Fibroblast of lung (primary cell): ENCODE results near the gene KRT33A. TPM values are rescaled to one million over a fixed set of nuclear protein-coding genes. Genes with fewer than 3 reads are reported as not detected.

Experiments used
- DNase-seq, 2 donors: peaks; one replicate each; pipeline versions ENCODE4 v3.0.0 to v3.0.0-alpha.2; 2010; ENCODE audit warnings: low read depth in 2 of 2
- H2AFZ ChIP-seq: 2 replicates; pipeline ENCODE4 v1.5.1; 2012; ENCODE audit warnings: low read length, control low read depth, inconsistent platforms
- H3K27ac ChIP-seq: 2 replicates; pipeline ENCODE4 v1.5.1; 2011; ENCODE audit warnings: low read length, control low read depth; ENCODE audit not compliant: insufficient read depth
- H3K27me3 ChIP-seq: 2 replicates; pipeline ENCODE4 v1.5.1; 2011; ENCODE audit warnings: mild to moderate bottlenecking, low read length; ENCODE audit not compliant: control insufficient read depth, insufficient read depth
- H3K36me3 ChIP-seq: 2 replicates; pipeline ENCODE4 v1.5.1; 2011; ENCODE audit warnings: low read length; ENCODE audit not compliant: control insufficient read depth, insufficient read depth
- H3K4me1 ChIP-seq: 2 replicates; pipeline ENCODE4 v1.5.1; 2011; ENCODE audit warnings: low read length; ENCODE audit not compliant: control insufficient read depth, insufficient read depth; ENCODE audit errors: extremely low read depth
- H3K4me2 ChIP-seq: 2 replicates; pipeline ENCODE4 v1.5.1; 2011; ENCODE audit warnings: low read length, control low read depth; ENCODE audit not compliant: insufficient read depth; ENCODE audit errors: extremely low read depth
- H3K4me3 ChIP-seq, 4 experiments: fragments of 200-600 bp in 1 of 4; sonication (generic) in 1 of 4; replicated peaks in 1 of 4; 2 replicates each; pipeline ENCODE4 v1.5.1; 2011 to 2016; ENCODE audit warnings: low read length in 4 of 4, low read depth in 3 of 4, mild to moderate bottlenecking in 3 of 4, control low read depth in 2 of 4, inconsistent platforms in 1 of 4, mixed read lengths in 1 of 4; ENCODE audit not compliant: insufficient read depth in 1 of 4; ENCODE audit errors: control extremely low read depth in 1 of 4
- H3K79me2 ChIP-seq: 2 replicates; pipeline ENCODE4 v1.5.1; 2012; ENCODE audit warnings: mild to moderate bottlenecking, low read length, inconsistent platforms; ENCODE audit not compliant: control insufficient read depth, insufficient read depth
- H3K9ac ChIP-seq: 2 replicates; pipeline ENCODE4 v1.5.1; 2011; ENCODE audit warnings: mild to moderate bottlenecking, low read length, control low read depth; ENCODE audit not compliant: insufficient read depth
- H3K9me3 ChIP-seq: 2 replicates; pipeline ENCODE4 v1.5.1; 2012; ENCODE audit warnings: low read depth, low read length; ENCODE audit not compliant: control insufficient read depth, insufficient read depth
- H4K20me1 ChIP-seq: 2 replicates; pipeline ENCODE4 v1.5.1; 2011; ENCODE audit warnings: low read length; ENCODE audit not compliant: control insufficient read depth, insufficient read depth; ENCODE audit errors: extremely low read depth
- CTCF ChIP-seq, 2 donors: IDR thresholded peaks in 1 of 2; conservative IDR thresholded peaks in 1 of 2; 1 replicate in 1 of 2; 2 replicates in 1 of 2; pipeline ENCODE4 v1.5.1; 2011 to 2012; ENCODE audit warnings: low read length in 2 of 2, control low read depth in 1 of 2, inconsistent platforms in 1 of 2, low read depth in 1 of 2, mild to moderate bottlenecking in 1 of 2
- EZH2 ChIP-seq: IDR thresholded peaks from 2 replicates; pipeline ENCODE4 v1.5.1; 2012; ENCODE audit warnings: low read length, control low read depth, mild to moderate bottlenecking; ENCODE audit errors: missing control alignments
- polyA plus RNA-seq, 2 donors: library from polyadenylated mRNA; depleted of rRNA in 1 of 2; stranded (reverse) in 1 of 2; unstranded in 1 of 2; fragments of >200 nt; gene quantifications; 2 replicates each; pipeline ENCODE4 v1.2.1, GENCODE V29; 2011 to 2012; ENCODE audit warnings: missing spikeins in 1 of 2
- total RNA-seq: library from RNA; depleted of rRNA; stranded (reverse); fragments of >200 nt; gene quantifications from 2 replicates; pipeline ENCODE4 v1.2.1, GENCODE V29; 2014

The KRT33A gene
- total and polyA plus RNA-seq, 2 donors (not counting 1 experiment from before 2014, with no cell fraction given) = not detected

GRCh38 chr17:41322094-41322902, 28.3 kb downstream of the KRT33A start:
- TF ChIP-seq CTCF (conservative IDR thresholded peaks at IDR 0.05 in 1 of 2, IDR thresholded peaks at IDR 0.05 in 1 of 2; ENCODE audit: low read depth in 1 of 2, low read length in 2 of 2) = peak; percentile 90
- no peak for TF ChIP-seq EZH2
- DNase-seq = peak; percentile 62 to 68
- Histone ChIP-seq H3K4me3 (no peak overlapping the region), H4K20me1 (no peaks in the 10 kb centered on the region), H3K27me3 (no peaks in the 10 kb centered on the region), H3K36me3 (no peaks in the 10 kb centered on the region), H3K27ac (no peak overlapping the region), H2AFZ (peak overlapping the region; percentile 64), H3K4me1 (peaks cover 5% of the 10 kb centered on the region), H3K4me2 (no peak overlapping the region), H3K9ac (no peak overlapping the region), H3K9me3 (no peaks in the 10 kb centered on the region), H3K79me2 (no peaks in the 10 kb centered on the region)

GRCh38 chr17:41318231-41318630, 32.4 kb downstream of the KRT33A start:
- no peak for DNase-seq
- no peak overlapping the region for H3K4me3 ChIP-seq
- H3K27ac ChIP-seq = no peak overlapping the region
- H3K4me2 ChIP-seq = no peak overlapping the region
- H3K4me1 ChIP-seq = peaks cover 5% of the 10 kb centered on the region
- H3K27me3 ChIP-seq = peaks cover 3% of the 10 kb centered on the region
- no peak overlapping the region for H3K9ac ChIP-seq
- H3K9me3 ChIP-seq = no peaks in the 10 kb centered on the region
- no peaks in the 10 kb centered on the region for H3K79me2 ChIP-seq
- TF ChIP-seq CTCF (conservative IDR thresholded peaks at IDR 0.05 in 1 of 2, IDR thresholded peaks at IDR 0.05 in 1 of 2; ENCODE audit: low read depth in 1 of 2, low read length in 2 of 2) = no peak
- no peak for TF ChIP-seq EZH2
- no peak overlapping the region for H2AFZ ChIP-seq
- H4K20me1 ChIP-seq = no peaks in the 10 kb centered on the region
- H3K36me3 ChIP-seq = no peaks in the 10 kb centered on the region

- no peak overlapping the region for H3K4me3 ChIP-seq
- no peak for DNase-seq
- H3K4me1 ChIP-seq = no peaks in the 10 kb centered on the region
- no peak for TF ChIP-seq EZH2
- TF ChIP-seq CTCF (conservative IDR thresholded peaks at IDR 0.05 in 1 of 2, IDR thresholded peaks at IDR 0.05 in 1 of 2; ENCODE audit: low read depth in 1 of 2, low read length in 2 of 2) = no peak
- H3K4me2 ChIP-seq = no peak overlapping the region
- no peaks in the 10 kb centered on the region for H4K20me1 ChIP-seq
- no peaks in the 10 kb centered on the region for H3K9me3 ChIP-seq
- no peak overlapping the region for H2AFZ ChIP-seq
- H3K79me2 ChIP-seq = no peaks in the 10 kb centered on the region
- no peaks in the 10 kb centered on the region for H3K36me3 ChIP-seq
- no peak overlapping the region for H3K9ac ChIP-seq
- no peak overlapping the region for H3K27ac ChIP-seq
- peaks cover 3% of the 10 kb centered on the region for H3K27me3 ChIP-seq
Observed at GRCh38 chr17:41315814-41316445, 34.7 kb downstream of the KRT33A start.
